Smooth muscle cell (in vitro differentiated cells): ENCODE results near the gene PCK2. TPM values are rescaled to one million over a fixed set of nuclear protein-coding genes. Genes with fewer than 3 reads are reported as not detected.

Experiments used
- DNase-seq: peaks from one replicate; lab custom pipeline; 2025; ENCODE audit not compliant: unreplicated experiment; lab: John Stamatoyannopoulos, UW
- H2AFZ ChIP-seq: fragments of 200-600 bp; sonication (generic); 2 replicates; pipeline ENCODE4 v1.6.0; 2016; ENCODE audit warnings: antibody characterized with exemption, low read depth, mild to moderate bottlenecking
- H3F3A ChIP-seq: fragments of 200-600 bp; sonication (generic); 2 replicates; pipeline ENCODE4 v1.6.0; 2017; ENCODE audit warnings: antibody characterized with exemption, low read depth
- H3K27ac ChIP-seq: fragments of 200-600 bp; sonication (generic); 2 replicates; pipeline ENCODE4 v1.5.1; 2016; ENCODE audit warnings: low read depth, mild to moderate bottlenecking
- H3K27me3 ChIP-seq: fragments of 200-600 bp; sonication (generic); 2 replicates; pipeline ENCODE4 v1.6.1; 2016; ENCODE audit warnings: low read depth, mild to moderate bottlenecking
- H3K36me3 ChIP-seq: fragments of 200-600 bp; sonication (generic); 2 replicates; pipeline ENCODE4 v1.5.1; 2016; ENCODE audit warnings: low read depth
- H3K4me1 ChIP-seq: fragments of 200-600 bp; sonication (generic); 2 replicates; pipeline ENCODE4 v1.5.1; 2016; ENCODE audit warnings: low read depth
- H3K4me2 ChIP-seq: fragments of 200-600 bp; sonication (generic); 2 replicates; pipeline ENCODE4 v1.6.0; 2016; ENCODE audit warnings: mild to moderate bottlenecking
- H3K4me3 ChIP-seq: fragments of 200-600 bp; sonication (generic); 2 replicates; pipeline ENCODE4 v1.5.1; 2016; ENCODE audit warnings: mild to moderate bottlenecking
- H3K79me2 ChIP-seq: fragments of 200-600 bp; sonication (generic); 2 replicates; pipeline ENCODE4 v1.6.0; 2016; ENCODE audit warnings: low read depth, mild to moderate bottlenecking
- H3K9ac ChIP-seq: fragments of 200-600 bp; sonication (generic); 2 replicates; pipeline ENCODE4 v1.6.0; 2016; ENCODE audit warnings: low read depth
- H3K9me3 ChIP-seq: fragments of 200-600 bp; sonication (generic); replicated peaks from 2 replicates; pipeline ENCODE4 v1.5.1; 2016; ENCODE audit warnings: low read depth
- H4K20me1 ChIP-seq: fragments of 200-600 bp; sonication (generic); 2 replicates; pipeline ENCODE4 v1.6.0; 2016; ENCODE audit warnings: low read depth
- CTCF ChIP-seq: fragments of 200-600 bp; sonication (generic); IDR thresholded peaks from 2 replicates; pipeline ENCODE4 v1.5.1; 2017; ENCODE audit warnings: borderline replicate concordance, mild to moderate bottlenecking, antibody characterized with exemption; ENCODE audit not compliant: insufficient read depth, poor library complexity, severe bottlenecking
- WGBS: methylation state at CpG from one replicate; pipeline ENCODE4 v1.1.7; 2016; ENCODE audit warnings: low lambda C conversion rate; 5-methylcytosine and 5-hydroxymethylcytosine counted together
- polyA plus RNA-seq: library from polyadenylated mRNA; unstranded; fragments of >200 nt; fragmentation: Nextera tagmentation; extraction: Ambion mirVana; gene quantifications from 2 replicates; pipeline ENCODE4 v1.2.1, GENCODE V29; 2016
- total RNA-seq: library from RNA; depleted of rRNA; stranded (reverse); fragments of >200 nt; gene quantifications from 2 replicates; pipeline ENCODE4 v1.2.3, GENCODE V29; 2014

Gene PCK2
- total and polyA plus RNA-seq, 2 experiments from 2014 or later: 21.5 to 40.4 TPM

- no peaks in the 10 kb centered on the region for H4K20me1 ChIP-seq
- peaks cover 30% of the 10 kb centered on the region for H3K27me3 ChIP-seq
- no peak overlapping the region for H3K27ac ChIP-seq
- peak overlapping the region; percentile 75 for H3K4me3 ChIP-seq
- no peak for TF ChIP-seq CTCF
- H2AFZ ChIP-seq: peak overlapping the region; percentile 90
- peaks cover 21% of the 10 kb centered on the region for H3K4me1 ChIP-seq
- no peak for DNase-seq
- 31% methylated on average over 14 of the region's 26 CpGs for WGBS
- no peak overlapping the region for H3K9ac ChIP-seq
- H3K79me2 ChIP-seq: no peaks in the 10 kb centered on the region
- H3K36me3 ChIP-seq: no peaks in the 10 kb centered on the region
- H3K9me3 ChIP-seq: no peaks in the 10 kb centered on the region
- H3K4me2 ChIP-seq: peak overlapping the region; percentile 92
- no peaks in the 10 kb centered on the region for H3F3A ChIP-seq
Measured at GRCh38 chr14:24081739-24082211, 12.3 kb upstream of the PCK2 start.

GRCh38 chr14:24082411-24083080 lies 11.6 kb upstream of the PCK2 start:
- Histone ChIP-seq H3K4me1 (peaks cover 21% of the 10 kb centered on the region), H3K36me3 (no peaks in the 10 kb centered on the region), H3K4me2 (no peak overlapping the region), H3K27ac (no peak overlapping the region), H3K27me3 (peaks cover 30% of the 10 kb centered on the region), H3K9me3 (no peaks in the 10 kb centered on the region), H2AFZ (no peak overlapping the region), H3F3A (no peaks in the 10 kb centered on the region), H3K4me3 (no peak overlapping the region), H3K9ac (no peak overlapping the region), H4K20me1 (no peaks in the 10 kb centered on the region), H3K79me2 (no peaks in the 10 kb centered on the region)
- DNase-seq: no peak
- TF ChIP-seq CTCF: no peak
- 99% methylated on average over 5 of the region's 5 CpGs for WGBS

GRCh38 chr14:24083462-24083861 lies 10.6 kb upstream of the PCK2 start:
- H3K36me3 ChIP-seq: no peaks in the 10 kb centered on the region
- no peaks in the 10 kb centered on the region for H3K9me3 ChIP-seq
- H3K79me2 ChIP-seq: no peaks in the 10 kb centered on the region
- H3K27ac ChIP-seq: no peak overlapping the region
- H4K20me1 ChIP-seq: no peaks in the 10 kb centered on the region
- H3K27me3 ChIP-seq: peaks cover 30% of the 10 kb centered on the region
- no peak overlapping the region for H3K9ac ChIP-seq
- no peak overlapping the region for H3K4me2 ChIP-seq
- WGBS: 88% methylated on average over 3 of the region's 3 CpGs
- H3K4me1 ChIP-seq: peaks cover 21% of the 10 kb centered on the region
- H3K4me3 ChIP-seq: no peak overlapping the region
- no peak overlapping the region for H2AFZ ChIP-seq
- no peaks in the 10 kb centered on the region for H3F3A ChIP-seq
- DNase-seq: no peak
- TF ChIP-seq CTCF: no peak

- Histone ChIP-seq H3K4me2 (no peak overlapping the region), H3K27me3 (peaks cover 27% of the 10 kb centered on the region), H3F3A (no peaks in the 10 kb centered on the region), H3K4me3 (no peak overlapping the region), H3K9ac (no peak overlapping the region), H3K79me2 (no peaks in the 10 kb centered on the region), H2AFZ (no peak overlapping the region), H4K20me1 (no peaks in the 10 kb centered on the region), H3K4me1 (peaks cover 21% of the 10 kb centered on the region), H3K27ac (no peak overlapping the region), H3K36me3 (no peaks in the 10 kb centered on the region), H3K9me3 (no peaks in the 10 kb centered on the region)
- TF ChIP-seq CTCF: no peak
- no peak for DNase-seq
- 100% methylated on average over 2 of the region's 2 CpGs for WGBS
Measured at GRCh38 chr14:24084440-24084839, 9.7 kb upstream of the PCK2 start.
